ENCODE measurements around the gene SUMO2. TPM values are rescaled to one million over a fixed set of nuclear protein-coding genes. Genes with fewer than 3 reads are reported as not detected.

Gene SUMO2
- total and polyA plus RNA-seq, 2 experiments from 2014 or later: 112 to 424 TPM

DNA sequence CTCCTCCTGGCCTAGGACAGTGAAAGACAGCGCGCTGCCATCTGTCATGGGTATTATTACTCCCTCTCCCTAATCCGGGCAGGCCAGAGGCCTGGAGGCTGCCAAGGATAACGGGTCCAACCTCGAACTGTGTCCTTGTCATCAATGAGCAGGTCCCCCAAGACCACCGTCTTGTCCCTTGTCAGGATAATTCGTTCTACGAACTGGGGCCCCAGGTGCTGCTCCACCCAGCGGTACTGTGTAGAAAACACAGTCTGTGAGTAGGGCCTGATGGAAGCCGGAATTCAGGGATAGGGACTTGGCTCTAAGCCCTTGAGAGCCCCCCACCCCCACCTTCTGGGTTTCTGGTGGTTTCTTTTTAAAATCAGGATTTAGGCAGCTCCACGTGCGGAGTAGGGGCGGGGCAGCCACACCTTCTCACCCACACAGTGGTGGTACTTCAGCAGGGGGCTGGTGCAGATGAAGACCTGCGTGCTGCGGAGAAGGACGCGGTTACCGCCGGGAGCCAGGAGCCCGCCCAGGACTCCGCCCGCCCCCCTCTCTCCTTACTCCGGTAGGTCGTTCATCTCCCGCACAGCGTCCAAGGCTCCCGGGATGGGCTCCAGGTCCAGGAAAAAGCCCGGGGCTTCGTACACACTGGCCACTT, 52.0 kb downstream of the SUMO2 start:
- Histone ChIP-seq H3K27ac (peak overlapping the region; percentile 93), H3K4me1 (ENCODE audit: insufficient read depth) (peaks cover 7% of the 10 kb centered on the region), H3K79me2 (peaks cover 15% of the 10 kb centered on the region), H3K9me2 (replicated peaks; ENCODE audit: insufficient read depth) (no peaks in the 10 kb centered on the region), H2AFZ (peak overlapping the region; percentile 31), H3K4me2 (peak overlapping the region; percentile 83), H3K4me3 (peak overlapping the region; percentile 82), H3K9me3 (ENCODE audit: low read depth) (no peaks in the 10 kb centered on the region), H4K20me1 (ENCODE audit: insufficient read depth, poor library complexity, severe bottlenecking) (no peaks in the 10 kb centered on the region), H3K27me3 (no peaks in the 10 kb centered on the region), H3K36me3 (replicated peaks; ENCODE audit: insufficient read depth, low read depth) (no peaks in the 10 kb centered on the region)
- 13% methylated on average over 26 of the region's 29 CpGs for WGBS (ENCODE audit: low lambda C conversion rate, missing lambda C conversion rate)
- TF ChIP-seq EZH2 (IDR thresholded peaks at IDR 0.05; ENCODE audit: borderline replicate concordance): no peak
- TF ChIP-seq, protein P1, sequence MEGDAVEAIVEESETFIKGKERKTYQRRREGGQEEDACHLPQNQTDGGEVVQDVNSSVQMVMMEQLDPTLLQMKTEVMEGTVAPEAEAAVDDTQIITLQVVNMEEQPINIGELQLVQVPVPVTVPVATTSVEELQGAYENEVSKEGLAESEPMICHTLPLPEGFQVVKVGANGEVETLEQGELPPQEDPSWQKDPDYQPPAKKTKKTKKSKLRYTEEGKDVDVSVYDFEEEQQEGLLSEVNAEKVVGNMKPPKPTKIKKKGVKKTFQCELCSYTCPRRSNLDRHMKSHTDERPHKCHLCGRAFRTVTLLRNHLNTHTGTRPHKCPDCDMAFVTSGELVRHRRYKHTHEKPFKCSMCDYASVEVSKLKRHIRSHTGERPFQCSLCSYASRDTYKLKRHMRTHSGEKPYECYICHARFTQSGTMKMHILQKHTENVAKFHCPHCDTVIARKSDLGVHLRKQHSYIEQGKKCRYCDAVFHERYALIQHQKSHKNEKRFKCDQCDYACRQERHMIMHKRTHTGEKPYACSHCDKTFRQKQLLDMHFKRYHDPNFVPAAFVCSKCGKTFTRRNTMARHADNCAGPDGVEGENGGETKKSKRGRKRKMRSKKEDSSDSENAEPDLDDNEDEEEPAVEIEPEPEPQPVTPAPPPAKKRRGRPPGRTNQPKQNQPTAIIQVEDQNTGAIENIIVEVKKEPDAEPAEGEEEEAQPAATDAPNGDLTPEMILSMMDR (IDR thresholded peaks at IDR 0.05; ENCODE audit: poor library complexity): peak; percentile 64
- peak; percentile 80 for DNase-seq (ENCODE audit: low spot score)

DNA sequence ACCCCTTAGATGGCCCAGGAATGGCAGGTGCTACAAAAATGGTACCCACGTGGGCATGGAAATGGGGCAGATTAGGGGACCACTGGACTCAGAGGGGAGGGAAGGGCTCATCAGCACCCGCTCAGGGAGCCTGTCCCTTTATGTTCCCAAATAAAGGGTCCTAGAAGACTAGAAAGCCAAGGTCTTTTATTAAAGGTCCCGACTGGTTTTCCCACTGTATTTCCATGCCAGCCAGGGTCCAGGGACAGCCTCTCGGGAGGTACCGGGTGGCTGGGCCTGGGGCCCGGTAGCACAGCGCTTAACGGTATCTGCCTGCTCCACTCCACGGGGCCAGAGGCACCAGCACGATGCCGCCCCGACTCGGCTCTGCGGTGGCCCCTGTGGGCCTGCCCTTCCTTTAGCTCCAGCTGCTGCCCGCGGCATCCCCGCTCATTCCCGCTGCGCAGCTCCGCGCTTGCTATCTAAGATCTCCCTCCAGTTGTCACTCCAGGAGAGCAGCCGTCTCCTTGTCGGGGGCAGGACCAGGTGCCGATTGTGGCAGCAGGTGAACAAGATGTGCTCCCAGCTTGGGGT, 52.6 kb downstream of the SUMO2 start:
- Histone ChIP-seq H3K4me1 (ENCODE audit: insufficient read depth) (peaks cover 8% of the 10 kb centered on the region), H3K27me3 (no peaks in the 10 kb centered on the region), H4K20me1 (ENCODE audit: insufficient read depth, poor library complexity, severe bottlenecking) (no peaks in the 10 kb centered on the region), H3K36me3 (replicated peaks; ENCODE audit: insufficient read depth, low read depth) (no peaks in the 10 kb centered on the region), H3K9me2 (replicated peaks; ENCODE audit: insufficient read depth) (no peaks in the 10 kb centered on the region), H3K4me2 (peak overlapping the region; percentile 83), H3K27ac (peak overlapping the region; percentile 93), H3K4me3 (no peak overlapping the region), H2AFZ (no peak overlapping the region), H3K9me3 (ENCODE audit: low read depth) (no peaks in the 10 kb centered on the region), H3K79me2 (peaks cover 18% of the 10 kb centered on the region)
- DNase-seq (ENCODE audit: low spot score): no peak
- WGBS (ENCODE audit: low lambda C conversion rate, missing lambda C conversion rate): 89% methylated on average over 24 of the region's 24 CpGs
- TF ChIP-seq, protein P1 (IDR thresholded peaks at IDR 0.05; ENCODE audit: poor library complexity): no peak
- no peak for TF ChIP-seq EZH2 (IDR thresholded peaks at IDR 0.05; ENCODE audit: borderline replicate concordance)
- TF ChIP-seq EZH2phosphoT487 (IDR thresholded peaks at IDR 0.05; ENCODE audit: low read depth, severe bottlenecking, unreplicated experiment): no peak

DNA sequence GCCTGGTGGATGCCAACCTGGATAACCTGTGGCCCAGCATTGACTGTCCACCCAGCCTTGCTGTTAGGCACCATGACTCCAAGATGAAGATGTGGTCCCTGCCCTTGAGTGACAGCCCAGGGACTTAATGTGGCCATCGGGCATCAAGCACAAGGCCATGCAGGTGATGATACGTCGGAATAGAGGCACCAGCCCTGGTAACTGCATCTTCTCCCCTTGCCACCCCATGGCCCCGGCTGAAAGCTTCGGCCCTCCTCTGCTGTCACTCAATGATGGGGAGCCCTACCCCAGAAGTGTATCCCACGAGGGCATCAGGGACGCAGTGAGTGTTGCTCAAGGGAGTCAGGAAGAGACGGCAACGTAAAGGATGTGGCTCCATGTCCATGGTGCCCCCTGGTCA, 53.2 kb downstream of the SUMO2 start:
- TF ChIP-seq EZH2 (IDR thresholded peaks at IDR 0.05; ENCODE audit: borderline replicate concordance): no peak
- TF ChIP-seq, protein P1 (IDR thresholded peaks at IDR 0.05; ENCODE audit: poor library complexity): no peak
- no peak for TF ChIP-seq EZH2phosphoT487 (IDR thresholded peaks at IDR 0.05; ENCODE audit: low read depth, severe bottlenecking, unreplicated experiment)
- Histone ChIP-seq H4K20me1 (ENCODE audit: insufficient read depth, poor library complexity, severe bottlenecking) (no peaks in the 10 kb centered on the region), H3K4me2 (no peak overlapping the region), H3K9me3 (ENCODE audit: low read depth) (no peaks in the 10 kb centered on the region), H3K36me3 (replicated peaks; ENCODE audit: insufficient read depth, low read depth) (no peaks in the 10 kb centered on the region), H2AFZ (no peak overlapping the region), H3K9me2 (replicated peaks; ENCODE audit: insufficient read depth) (no peaks in the 10 kb centered on the region), H3K27ac (no peak overlapping the region), H3K4me1 (ENCODE audit: insufficient read depth) (peaks cover 14% of the 10 kb centered on the region), H3K79me2 (peaks cover 19% of the 10 kb centered on the region), H3K4me3 (no peak overlapping the region), H3K27me3 (no peaks in the 10 kb centered on the region)
- DNase-seq (ENCODE audit: low spot score): no peak
- 95% methylated on average over 9 of the region's 9 CpGs for WGBS (ENCODE audit: low lambda C conversion rate, missing lambda C conversion rate)

All from hepatocyte (in vitro differentiated cells).